ENCODE measurements around the gene MT1F.

The MT1F gene

DNA sequence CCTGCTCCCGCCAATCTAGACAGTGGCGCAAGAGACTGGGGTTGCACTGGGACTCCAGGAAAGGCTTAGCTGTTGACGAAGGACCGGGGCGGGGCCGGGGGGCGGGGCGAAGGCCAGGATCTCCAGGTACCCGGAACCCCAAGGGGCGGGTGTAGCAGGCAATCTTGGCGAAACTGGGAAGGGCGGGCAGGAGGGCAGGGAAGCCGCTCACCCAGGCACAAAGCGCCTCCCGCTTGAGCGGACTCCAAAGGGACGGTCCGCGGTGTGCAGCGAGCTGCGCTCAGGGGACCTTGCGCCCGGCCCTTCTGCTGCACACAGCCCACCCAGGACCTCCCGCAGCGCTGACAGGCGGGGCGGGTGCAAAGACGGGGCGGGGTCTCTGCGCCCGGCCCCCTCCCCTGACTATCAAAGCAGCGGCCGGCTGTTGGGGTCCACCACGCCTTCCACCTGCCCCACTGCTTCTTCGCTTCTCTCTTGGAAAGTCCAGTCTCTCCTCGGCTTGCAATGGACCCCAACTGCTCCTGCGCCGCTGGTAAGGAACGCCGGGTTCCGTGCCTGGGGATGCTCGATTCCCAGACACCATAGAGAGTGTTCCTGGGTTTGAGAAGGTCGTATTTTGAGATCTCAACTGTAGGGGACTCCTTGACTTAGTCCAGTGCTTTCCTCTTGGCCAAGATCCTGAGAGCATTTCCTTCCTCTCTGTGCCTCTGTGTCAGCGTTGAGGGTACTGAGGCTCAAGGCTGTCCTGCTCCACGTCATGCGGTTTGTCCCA lies at the start of gene MT1F:
Gene MT1F, plus strand, starts transcription at position 405 of the 772 bp plus-strand sequence. Its CDS starts 100 bp downstream, at position 505.
- H3K4me2 ChIP-seq (ENCODE audit: low read depth, low read length, poor library complexity, severe bottlenecking): peak within 1 kb of the TSS; percentile 52
- H3K27me3 ChIP-seq (ENCODE audit: low read length): no peaks in the 10 kb centered on the region
- H3K27ac ChIP-seq (ENCODE audit: low read depth, low read length): no peak within 1 kb of the TSS
- H3F3A ChIP-seq (ENCODE audit: insufficient read depth): no peaks in the 10 kb centered on the region
- H3K36me3 ChIP-seq (ENCODE audit: low read length): no peaks in the 10 kb centered on the region
- no peaks in the 10 kb centered on the region for H4K20me1 ChIP-seq (ENCODE audit: low read depth, low read length)
- peak within 1 kb of the TSS; percentile 25; the same call in 1 of the 2 replicates for H3K9ac ChIP-seq (ENCODE audit: low read length)
- H3K4me3 ChIP-seq (ENCODE audit: insufficient read depth, low read length, poor library complexity, severe bottlenecking): peak within 1 kb of the TSS; percentile 47
- H2AFZ ChIP-seq (ENCODE audit: low read depth, low read length, severe bottlenecking): peak within 1 kb of the TSS; percentile 63
- no peaks in the 10 kb centered on the region for H3K9me2 ChIP-seq (replicated peaks; ENCODE audit: insufficient read depth, low read length)
- no peaks in the 10 kb centered on the region for H3K9me3 ChIP-seq (ENCODE audit: insufficient read depth, low read length)
- TF ChIP-seq, protein P1, sequence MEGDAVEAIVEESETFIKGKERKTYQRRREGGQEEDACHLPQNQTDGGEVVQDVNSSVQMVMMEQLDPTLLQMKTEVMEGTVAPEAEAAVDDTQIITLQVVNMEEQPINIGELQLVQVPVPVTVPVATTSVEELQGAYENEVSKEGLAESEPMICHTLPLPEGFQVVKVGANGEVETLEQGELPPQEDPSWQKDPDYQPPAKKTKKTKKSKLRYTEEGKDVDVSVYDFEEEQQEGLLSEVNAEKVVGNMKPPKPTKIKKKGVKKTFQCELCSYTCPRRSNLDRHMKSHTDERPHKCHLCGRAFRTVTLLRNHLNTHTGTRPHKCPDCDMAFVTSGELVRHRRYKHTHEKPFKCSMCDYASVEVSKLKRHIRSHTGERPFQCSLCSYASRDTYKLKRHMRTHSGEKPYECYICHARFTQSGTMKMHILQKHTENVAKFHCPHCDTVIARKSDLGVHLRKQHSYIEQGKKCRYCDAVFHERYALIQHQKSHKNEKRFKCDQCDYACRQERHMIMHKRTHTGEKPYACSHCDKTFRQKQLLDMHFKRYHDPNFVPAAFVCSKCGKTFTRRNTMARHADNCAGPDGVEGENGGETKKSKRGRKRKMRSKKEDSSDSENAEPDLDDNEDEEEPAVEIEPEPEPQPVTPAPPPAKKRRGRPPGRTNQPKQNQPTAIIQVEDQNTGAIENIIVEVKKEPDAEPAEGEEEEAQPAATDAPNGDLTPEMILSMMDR (IDR thresholded peaks at IDR 0.05; ENCODE audit: insufficient read depth, low read length, poor library complexity, severe bottlenecking): no peak
- no peak for TF ChIP-seq EZH2phosphoT487 (conservative IDR thresholded peaks at IDR 0.05; ENCODE audit: low read length)
- H3K79me2 ChIP-seq (ENCODE audit: insufficient read depth, low read length): no peaks in the 10 kb centered on the region

GRCh38 chr16:56608043-56608875 lies 49.5 kb upstream of the MT1F start, which contains the start of gene MT2A:
TSS of gene MT2A (plus strand) at chr16:56608584. CDS start at chr16:56608656, 72 bp downstream.
- Histone ChIP-seq H4K20me1 (ENCODE audit: low read depth, low read length) (no peaks in the 10 kb centered on the region), H3K36me3 (ENCODE audit: low read length) (no peaks in the 10 kb centered on the region), H3K27ac (ENCODE audit: low read depth, low read length) (no peak within 1 kb of the TSS), H3K9me3 (ENCODE audit: insufficient read depth, low read length) (no peaks in the 10 kb centered on the region), H3K4me3 (ENCODE audit: insufficient read depth, low read length, poor library complexity, severe bottlenecking) (peak within 1 kb of the TSS; percentile 45), H3K4me2 (ENCODE audit: low read depth, low read length, poor library complexity, severe bottlenecking) (peak within 1 kb of the TSS; percentile 75), H3F3A (ENCODE audit: insufficient read depth) (no peaks in the 10 kb centered on the region), H3K9me2 (replicated peaks; ENCODE audit: insufficient read depth, low read length) (no peaks in the 10 kb centered on the region), H3K9ac (ENCODE audit: low read length) (peak within 1 kb of the TSS; percentile 45), H3K79me2 (ENCODE audit: insufficient read depth, low read length) (no peaks in the 10 kb centered on the region), H3K27me3 (ENCODE audit: low read length) (no peaks in the 10 kb centered on the region), H2AFZ (ENCODE audit: low read depth, low read length, severe bottlenecking) (peak within 1 kb of the TSS; percentile 55)
- TF ChIP-seq EZH2phosphoT487 (conservative IDR thresholded peaks at IDR 0.05; ENCODE audit: low read length): no peak
- TF ChIP-seq, protein P1 (IDR thresholded peaks at IDR 0.05; ENCODE audit: insufficient read depth, low read length, poor library complexity, severe bottlenecking): no peak

DNA sequence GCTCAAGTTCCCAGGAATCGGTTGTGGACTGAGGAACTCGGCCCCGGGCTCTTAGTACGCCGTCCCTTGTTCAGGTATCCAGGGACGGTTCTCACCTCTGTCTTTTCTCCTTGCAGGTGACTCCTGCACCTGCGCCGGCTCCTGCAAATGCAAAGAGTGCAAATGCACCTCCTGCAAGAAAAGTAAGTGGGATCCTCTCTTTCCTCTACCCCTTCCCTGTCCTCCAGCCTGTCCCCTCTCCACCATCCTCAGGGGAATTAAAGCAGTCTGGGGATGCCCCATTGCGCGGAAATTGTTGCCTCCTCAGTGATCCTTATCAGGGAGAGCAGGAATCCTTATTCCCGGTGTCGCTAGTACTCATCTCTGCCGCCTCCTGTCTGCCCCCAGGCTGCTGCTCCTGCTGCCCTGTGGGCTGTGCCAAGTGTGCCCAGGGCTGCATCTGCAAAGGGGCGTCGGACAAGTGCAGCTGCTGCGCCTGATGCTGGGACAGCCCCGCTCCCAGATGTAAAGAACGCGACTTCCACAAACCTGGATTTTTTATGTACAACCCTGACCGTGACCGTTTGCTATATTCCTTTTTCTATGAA lies 48.8 kb upstream of the MT1F start:
- no peaks in the 10 kb centered on the region for H3K9me3 ChIP-seq (ENCODE audit: insufficient read depth, low read length)
- H3F3A ChIP-seq (ENCODE audit: insufficient read depth): no peaks in the 10 kb centered on the region
- H3K9me2 ChIP-seq (replicated peaks; ENCODE audit: insufficient read depth, low read length): no peaks in the 10 kb centered on the region
- TF ChIP-seq, protein P1 (IDR thresholded peaks at IDR 0.05; ENCODE audit: insufficient read depth, low read length, poor library complexity, severe bottlenecking): no peak
- TF ChIP-seq EZH2phosphoT487 (conservative IDR thresholded peaks at IDR 0.05; ENCODE audit: low read length): no peak
- H4K20me1 ChIP-seq (ENCODE audit: low read depth, low read length): no peaks in the 10 kb centered on the region
- peak overlapping the region; percentile 45 for H3K4me3 ChIP-seq (ENCODE audit: insufficient read depth, low read length, poor library complexity, severe bottlenecking)
- no peaks in the 10 kb centered on the region for H3K79me2 ChIP-seq (ENCODE audit: insufficient read depth, low read length)
- no peak overlapping the region for H3K27ac ChIP-seq (ENCODE audit: low read depth, low read length)
- H2AFZ ChIP-seq (ENCODE audit: low read depth, low read length, severe bottlenecking): peak overlapping the region; percentile 55
- peak overlapping the region; percentile 75 for H3K4me2 ChIP-seq (ENCODE audit: low read depth, low read length, poor library complexity, severe bottlenecking)
- no peaks in the 10 kb centered on the region for H3K36me3 ChIP-seq (ENCODE audit: low read length)
- no peaks in the 10 kb centered on the region for H3K27me3 ChIP-seq (ENCODE audit: low read length)
- peak overlapping the region; percentile 45 for H3K9ac ChIP-seq (ENCODE audit: low read length)
